ENCODE measurements around the gene TRUB1.

DNA sequence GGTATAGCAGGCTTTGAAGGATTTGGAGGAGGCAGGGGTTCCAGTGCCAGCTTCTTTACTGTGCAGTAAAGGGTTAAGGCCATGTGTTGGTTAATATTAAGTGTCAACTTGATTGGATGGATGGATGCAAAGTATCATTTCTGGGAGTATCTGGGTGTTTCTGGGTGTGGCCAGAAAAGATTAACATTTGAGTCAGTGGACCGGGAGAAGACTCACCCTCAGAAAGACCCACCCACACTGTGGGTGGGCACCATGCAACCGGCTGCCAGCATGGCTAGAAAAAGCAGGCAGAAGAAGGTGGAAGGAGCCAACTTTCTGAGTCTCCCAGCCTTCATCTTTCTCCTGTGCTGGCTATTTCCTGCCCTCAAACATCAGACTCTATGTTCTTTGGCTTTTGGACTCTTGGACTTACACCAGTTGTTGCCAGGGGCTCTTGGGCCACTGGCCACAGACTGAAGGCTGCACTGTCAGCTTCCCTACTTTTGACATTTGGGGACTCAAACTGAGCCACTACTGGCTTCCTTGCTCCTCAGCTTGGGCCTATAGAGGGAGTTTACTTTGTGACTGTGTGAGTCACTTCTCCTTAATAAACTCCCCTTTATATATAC lies 6.8 kb upstream of the TRUB1 start:
- TF ChIP-seq POLR2A (IDR thresholded peaks at IDR 0.05) (no peak), POLR2AphosphoS5 (IDR thresholded peaks at IDR 0.05) (no peak), EP300 (IDR thresholded peaks at IDR 0.05) (no peak)
- TF ChIP-seq, protein P1, sequence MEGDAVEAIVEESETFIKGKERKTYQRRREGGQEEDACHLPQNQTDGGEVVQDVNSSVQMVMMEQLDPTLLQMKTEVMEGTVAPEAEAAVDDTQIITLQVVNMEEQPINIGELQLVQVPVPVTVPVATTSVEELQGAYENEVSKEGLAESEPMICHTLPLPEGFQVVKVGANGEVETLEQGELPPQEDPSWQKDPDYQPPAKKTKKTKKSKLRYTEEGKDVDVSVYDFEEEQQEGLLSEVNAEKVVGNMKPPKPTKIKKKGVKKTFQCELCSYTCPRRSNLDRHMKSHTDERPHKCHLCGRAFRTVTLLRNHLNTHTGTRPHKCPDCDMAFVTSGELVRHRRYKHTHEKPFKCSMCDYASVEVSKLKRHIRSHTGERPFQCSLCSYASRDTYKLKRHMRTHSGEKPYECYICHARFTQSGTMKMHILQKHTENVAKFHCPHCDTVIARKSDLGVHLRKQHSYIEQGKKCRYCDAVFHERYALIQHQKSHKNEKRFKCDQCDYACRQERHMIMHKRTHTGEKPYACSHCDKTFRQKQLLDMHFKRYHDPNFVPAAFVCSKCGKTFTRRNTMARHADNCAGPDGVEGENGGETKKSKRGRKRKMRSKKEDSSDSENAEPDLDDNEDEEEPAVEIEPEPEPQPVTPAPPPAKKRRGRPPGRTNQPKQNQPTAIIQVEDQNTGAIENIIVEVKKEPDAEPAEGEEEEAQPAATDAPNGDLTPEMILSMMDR (IDR thresholded peaks at IDR 0.05), result no peak

All from gastroesophageal sphincter (tissue), 3 donors.